Cardiac septum (tissue), 1 donor: ENCODE measurements around the gene PLCL1. TPM values are rescaled to one million over a fixed set of nuclear protein-coding genes. Genes with fewer than 3 reads are reported as not detected.

Source experiments
- DNase-seq: peaks from one replicate; pipeline ENCODE4 v3.0.0-alpha.2; 2020; ENCODE audit warnings: low spot score
- intact Hi-C: fragments of 100-400 bp; cut with DNase I; formaldehyde crosslinking; loops from one replicate; pipeline ENCODE4 v1.14.0; 2022
- total RNA-seq: library from RNA; stranded (reverse); fragmentation: NEBNext Ultra II Directional; extraction: Animal tissue kit (Norgen Biotek cat#: 25700); gene quantifications from one replicate; pipeline ENCODE4 v1.2.1, GENCODE V29; 2021
- donor health status: DM: no; HTN: no; CAD: no.

Gene PLCL1
- total RNA-seq, 1 donor from 2014 or later = 82.5 TPM

DNA sequence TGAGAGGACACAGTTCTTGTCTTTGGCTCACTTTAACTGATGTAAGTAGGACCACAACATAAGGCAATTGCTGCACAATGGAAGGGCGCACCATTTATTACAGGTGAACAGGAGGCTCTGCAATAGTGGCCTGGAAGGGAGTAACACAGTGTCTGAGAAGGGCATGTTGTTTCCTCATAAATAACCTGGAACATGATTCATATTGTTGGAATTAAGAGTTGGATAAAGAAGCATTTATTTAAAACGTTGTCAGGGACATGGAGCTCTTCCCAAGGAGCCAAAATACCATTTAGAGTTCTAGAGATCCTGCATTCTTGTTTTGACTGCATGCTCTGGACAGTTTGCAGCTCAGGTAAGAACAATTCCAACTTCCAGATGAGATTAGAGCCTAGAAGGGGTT, 110.4 kb downstream of the PLCL1 start:
- DNase-seq = no peak
- intact Hi-C loops = no loop called here

DNA sequence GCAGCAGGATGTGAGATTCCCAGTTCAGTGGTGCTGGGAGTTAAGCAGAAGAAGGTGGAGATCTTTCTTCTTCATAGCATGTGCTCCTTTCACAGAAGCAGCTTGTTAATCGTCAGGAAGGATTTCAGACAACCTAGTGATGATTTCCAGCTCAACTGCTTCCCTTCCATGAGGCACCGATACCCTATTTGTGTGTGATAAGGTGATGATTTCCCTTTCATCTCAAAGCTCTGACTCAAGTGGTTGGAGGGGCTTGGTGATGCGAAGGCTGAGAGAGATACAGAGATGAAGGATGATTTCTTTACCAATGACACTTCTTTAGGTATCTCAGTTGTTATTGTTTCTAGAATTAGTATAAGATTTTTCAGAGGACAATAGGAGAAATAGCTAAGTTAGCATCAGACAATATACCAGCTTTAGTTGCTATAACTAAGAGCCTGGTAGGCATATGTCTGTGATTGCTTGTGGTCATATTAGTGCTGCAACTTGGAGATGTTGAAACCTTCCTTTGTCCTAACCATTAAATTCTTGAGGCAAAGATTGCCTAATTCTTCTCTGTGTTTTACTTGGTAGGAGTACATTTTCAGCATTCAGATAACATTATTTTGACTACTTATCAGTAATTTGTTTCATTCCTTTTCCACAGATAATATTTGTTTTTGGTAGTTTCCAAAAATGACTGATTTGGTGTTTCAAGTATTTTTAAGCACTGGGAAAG, 111.3 kb downstream of the PLCL1 start:
- intact Hi-C loops = no loop called here
- DNase-seq = no peak

DNA sequence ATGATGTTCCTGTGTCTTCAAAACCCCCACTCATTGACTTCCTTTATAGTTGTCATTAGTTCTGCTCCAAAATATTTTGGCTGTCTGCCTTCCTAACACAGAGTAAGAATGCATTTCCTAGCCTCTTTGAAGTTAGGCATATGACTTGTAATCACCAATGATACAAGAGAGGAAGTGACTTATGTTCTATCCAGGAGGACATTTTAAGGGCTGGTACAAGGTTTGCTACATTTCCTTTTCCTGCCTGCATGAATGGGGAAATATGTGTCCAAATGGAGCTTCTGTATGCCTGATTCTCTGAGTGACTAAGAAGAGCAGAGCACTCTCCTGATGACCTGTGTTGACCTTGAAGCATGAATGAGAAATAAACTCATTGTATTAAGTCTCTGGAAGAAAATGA, 115.1 kb downstream of the PLCL1 start:
- no peak for DNase-seq
- intact Hi-C loops = no loop called here

DNA sequence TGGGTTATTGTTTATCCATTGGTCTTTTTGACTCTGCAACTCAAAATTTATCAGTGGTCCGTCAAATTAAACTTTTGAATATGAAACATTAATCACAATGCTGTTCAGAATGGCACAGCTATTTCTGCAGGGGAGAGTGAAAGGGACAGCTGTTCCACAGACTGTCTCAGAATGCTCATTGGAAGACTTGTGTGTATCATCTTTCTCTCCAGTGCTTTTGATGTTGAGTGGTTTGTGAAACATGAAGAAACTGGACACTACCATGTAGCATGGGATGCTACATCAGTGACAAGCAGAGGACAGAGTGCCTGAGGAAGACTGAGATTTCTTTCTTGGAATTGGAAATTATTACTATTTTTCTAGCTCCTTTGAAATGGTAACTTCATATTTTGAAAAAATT, 115.7 kb downstream of the PLCL1 start:
- DNase-seq = no peak
- intact Hi-C loops = no loop called here

DNA sequence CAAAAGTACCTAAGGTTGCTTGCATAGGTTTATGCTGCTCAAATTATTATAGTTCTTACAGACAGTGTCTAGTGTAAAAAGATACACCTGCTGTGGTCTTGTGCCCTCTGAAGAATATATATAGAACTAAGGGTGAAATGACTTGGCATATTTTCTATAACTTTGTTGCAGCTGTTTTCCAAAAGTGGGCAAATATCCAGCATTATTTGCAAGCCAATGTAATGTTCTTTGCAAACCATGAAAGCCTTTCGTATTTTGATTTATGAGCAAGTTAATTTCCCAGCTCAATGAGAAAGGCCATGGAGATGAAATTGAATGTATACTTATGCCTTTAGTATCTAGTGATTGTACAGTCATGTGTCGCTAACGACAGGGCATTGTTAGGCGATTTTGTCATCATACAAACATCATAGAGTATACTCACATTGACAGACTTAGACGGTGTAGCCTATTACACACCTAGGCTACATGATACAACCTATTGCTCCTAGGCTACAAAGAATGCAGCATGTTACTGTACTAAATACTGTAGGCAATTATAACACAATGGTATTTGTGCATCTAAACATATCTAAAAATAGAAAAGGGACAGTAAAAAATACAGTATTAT, 116.3 kb downstream of the PLCL1 start:
- DNase-seq = no peak
- intact Hi-C loops = no loop called here

DNA sequence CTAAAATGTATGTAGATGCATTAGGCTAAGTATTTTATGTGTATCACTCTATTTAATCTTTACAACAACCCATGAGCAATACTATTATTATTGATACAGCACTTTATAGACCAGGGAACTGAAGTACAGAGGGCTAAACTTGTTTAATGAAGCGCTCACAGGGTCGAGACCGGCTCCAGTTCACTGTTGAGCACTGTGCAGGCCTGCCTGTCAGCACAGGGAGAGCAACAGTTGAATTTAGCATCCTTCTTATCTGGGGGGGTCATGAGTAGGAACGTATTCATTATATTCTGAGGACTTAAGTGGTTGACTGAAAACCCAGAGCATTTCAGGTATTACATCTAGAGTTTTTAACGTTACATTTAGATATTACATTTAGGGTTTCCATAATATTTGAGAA, 120.1 kb downstream of the PLCL1 start:
- DNase-seq = no peak
- intact Hi-C loops = no loop called here

DNA sequence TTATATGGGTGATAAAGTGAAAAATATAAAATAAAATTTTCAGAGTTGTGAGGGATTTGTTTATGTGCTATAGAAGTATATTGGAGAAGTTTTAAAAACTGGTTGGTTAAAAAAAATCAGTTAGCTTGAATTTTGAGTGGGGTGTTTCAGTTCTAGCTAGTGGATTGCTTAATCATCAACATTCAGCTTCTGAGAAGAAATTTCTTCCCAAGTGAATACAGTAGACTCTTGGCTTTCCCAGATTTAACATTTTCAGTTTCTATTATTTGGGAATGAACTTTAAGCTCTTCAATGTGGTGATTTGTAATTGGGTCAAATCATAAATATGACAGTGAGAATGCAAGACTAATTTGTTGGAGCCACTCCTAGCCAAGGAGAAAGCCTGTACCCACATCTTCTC, 120.8 kb downstream of the PLCL1 start:
- intact Hi-C loops = no loop called here
- DNase-seq = no peak

DNA sequence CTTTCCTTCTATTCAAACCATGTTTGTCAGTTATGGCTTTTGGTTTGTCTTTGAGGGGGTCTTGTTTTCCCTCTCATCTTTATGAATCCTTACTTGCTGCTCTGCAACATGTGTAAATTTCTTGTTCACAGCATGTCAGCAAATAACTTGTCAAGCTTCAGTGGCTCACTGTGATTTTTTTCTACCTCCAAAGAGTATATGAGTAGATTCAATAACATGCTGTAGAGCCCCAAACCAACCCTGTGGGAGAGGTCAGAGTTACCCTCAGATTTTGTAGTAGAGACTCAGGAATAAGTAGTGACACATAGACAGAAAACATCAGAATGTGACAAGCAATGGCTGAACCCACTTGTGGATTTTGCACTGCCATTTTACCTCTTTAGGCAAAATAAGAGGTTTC, 121.6 kb downstream of the PLCL1 start:
- no peak for DNase-seq
- intact Hi-C loops = no loop called here

DNA sequence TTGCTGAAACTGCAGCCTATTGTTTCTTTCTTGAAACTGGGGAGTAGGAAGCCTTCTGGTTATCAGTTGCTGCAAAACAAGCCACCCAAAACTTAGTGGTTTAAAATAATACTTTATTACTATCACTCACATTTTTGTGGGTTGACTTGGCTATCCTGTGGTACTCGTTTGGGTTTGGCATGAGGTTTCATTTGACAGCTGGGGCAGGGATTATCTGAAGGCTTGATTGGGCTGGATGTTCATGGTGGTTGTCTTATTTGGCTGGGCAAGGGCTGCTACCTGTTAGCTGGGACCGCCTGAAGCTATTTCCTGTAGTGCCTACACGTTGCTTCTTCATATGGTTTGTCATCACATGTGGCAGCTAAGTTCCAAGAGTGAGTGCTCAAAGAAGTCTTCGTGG, 122.3 kb downstream of the PLCL1 start:
- intact Hi-C loops = no loop called here
- no peak for DNase-seq

DNA sequence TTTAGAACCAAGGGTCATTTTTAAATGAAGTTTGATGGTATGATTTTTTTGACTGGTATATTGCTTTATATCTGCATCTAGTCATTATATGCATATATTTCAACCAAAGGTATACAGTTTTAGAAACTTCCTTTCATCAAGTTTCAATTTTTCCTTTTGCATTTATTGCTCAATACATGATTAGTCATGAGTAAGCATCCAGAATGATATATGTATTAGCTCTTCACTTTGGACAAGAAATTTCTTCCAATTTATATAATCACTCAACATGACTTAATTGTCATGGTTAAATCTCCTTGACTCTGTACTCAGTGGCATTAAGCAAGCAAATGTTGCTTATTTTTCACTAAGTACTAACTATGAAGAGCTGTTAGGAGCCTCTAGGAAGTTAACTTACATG, 123.6 kb downstream of the PLCL1 start:
- intact Hi-C loops = no loop called here
- DNase-seq = no peak

DNA sequence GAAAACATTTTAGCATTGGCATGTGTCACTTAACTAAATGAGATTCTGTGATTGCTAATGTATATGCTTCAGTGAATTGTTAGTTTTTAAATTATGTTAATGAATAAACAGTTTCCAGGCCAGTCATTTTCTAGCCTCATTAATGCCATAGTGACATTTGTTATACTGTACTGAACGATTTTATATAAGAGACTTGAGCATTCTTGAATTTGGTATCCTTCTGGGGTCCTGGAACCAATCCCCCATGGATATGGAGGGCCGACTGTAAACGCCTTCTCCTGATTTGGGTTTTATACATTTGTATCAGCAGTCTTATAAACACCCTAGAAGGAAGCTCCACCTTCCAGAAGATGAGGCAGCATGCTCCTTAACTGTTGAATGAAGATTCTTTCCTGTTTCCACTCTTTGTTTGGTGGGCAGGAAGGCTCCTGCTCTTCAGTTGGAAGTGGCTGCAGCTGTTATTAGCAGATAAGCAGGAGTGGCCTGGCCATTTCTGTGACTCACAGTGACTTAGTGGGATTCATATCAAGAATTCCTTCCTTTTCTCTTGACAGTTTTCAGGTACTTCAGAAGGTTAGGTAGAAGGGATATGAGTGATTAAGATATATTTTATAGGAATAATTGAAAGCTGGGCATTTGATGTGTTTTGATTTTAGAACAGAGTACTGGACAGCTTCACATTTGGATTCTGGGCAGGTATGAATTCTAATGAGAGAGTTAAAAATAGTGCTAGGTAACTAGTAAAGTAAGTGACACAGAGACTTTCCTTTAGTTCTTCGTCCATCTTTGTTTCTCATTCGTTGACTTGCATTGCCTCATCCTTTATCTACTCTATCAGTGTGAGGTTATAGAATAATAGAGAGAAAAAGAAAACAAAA, 124.9 kb downstream of the PLCL1 start:
- no peak for DNase-seq
- intact Hi-C loops = no loop called here

DNA sequence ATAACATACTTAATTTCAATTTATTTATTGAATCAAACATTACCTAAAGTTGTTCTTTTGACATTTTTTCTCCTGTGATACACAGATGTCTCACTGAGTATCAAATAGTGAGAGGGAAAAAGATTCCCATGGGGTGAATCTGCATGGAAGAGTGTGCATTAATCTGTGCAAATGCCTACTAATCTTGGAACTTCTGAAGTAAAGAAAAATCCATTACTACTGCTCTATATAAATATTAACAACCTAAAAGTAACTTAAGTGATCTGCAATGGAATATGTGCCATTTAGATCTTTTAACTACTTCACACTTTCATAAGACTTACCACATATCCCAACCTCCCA, 125.5 kb downstream of the PLCL1 start:
- intact Hi-C loops = no loop called here

DNA sequence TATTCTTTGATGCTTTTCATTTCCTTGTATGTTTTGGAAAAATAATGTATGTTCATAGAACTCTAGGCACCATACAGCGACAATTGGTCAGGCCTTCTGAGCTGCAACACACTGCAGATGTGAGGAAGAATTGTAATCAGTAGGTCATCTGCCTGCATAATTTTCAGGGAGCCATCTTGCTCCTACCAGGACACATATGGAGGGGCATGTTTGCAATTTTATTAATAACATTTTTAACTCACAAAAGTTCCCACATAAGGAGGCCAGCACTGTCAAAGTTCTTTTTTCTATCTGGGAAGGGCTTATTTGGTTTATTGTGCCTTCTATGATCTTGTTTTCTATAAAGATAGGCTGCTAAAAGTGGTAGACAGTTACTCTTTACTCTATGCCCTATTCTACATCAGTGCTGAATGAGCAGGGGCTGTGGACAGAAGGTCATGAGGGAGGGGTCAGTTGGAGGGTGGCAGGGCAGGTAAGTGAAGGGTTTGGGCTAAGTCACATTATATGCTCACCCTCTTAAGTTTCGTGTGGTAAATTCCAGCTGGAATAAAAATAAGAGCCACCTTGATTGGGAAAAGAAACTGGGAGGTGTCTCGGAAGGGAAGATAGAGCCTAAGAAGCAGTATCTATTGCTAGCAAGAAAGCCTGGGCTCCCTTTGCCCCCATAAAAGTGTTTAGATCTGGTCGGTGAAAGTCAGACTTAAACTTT, 126.3 kb downstream of the PLCL1 start:
- intact Hi-C loops = no loop called here

More for the DNA sequence above, 125.5 kb downstream of the PLCL1 start:
- no peak for DNase-seq

DNA sequence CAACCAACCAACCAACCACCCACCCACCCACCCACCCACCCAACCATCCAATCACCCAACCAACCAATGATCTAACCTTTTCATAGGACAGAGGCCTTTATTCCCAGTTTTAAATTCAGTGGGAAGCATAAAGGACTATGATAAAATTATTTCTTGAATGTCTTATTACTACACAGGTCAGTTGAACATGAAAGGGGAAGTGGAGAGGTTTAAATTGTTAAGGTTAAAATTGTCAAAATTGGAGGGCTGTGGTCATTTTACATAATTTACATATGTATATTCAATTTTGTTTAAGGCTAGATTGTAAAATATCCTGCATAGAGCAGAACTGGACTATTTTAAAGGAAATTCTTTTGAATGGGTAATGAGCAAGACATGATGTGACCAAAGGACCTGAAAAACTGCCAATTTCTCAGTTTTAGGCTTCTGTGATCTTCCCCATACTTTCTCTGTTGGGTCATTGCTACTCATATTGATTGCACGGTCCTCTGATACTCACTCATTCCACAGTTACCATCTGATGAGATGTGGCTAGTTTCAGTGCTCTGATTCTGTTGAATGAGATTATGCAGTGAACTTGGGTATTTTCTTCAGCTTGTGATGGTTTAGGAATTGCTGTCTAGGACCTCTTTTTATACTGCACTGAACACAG, 127.4 kb downstream of the PLCL1 start:
- intact Hi-C loops = no loop called here
- no peak for DNase-seq

More for the DNA sequence above, 126.3 kb downstream of the PLCL1 start:
- no peak for DNase-seq

DNA sequence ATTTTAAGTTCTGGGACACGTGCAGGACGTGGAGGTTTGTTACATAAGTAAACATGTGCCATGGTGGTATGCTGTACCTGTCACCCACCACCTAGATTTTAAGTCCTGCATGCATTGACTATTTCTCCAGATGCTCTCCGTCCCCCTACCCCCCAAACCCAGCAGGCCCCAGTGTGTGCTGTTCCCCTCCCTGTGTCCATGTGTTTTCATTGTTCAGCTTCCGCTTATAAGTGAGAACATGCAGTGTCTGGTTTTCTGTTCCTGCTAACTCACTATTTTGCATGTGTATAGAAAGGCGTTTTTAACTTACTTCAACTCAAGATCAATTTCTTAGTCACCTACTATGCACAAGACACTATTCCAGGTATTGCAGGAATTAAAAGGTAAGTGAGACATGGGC, 128.0 kb downstream of the PLCL1 start:
- intact Hi-C loops = no loop called here
- DNase-seq = no peak

DNA sequence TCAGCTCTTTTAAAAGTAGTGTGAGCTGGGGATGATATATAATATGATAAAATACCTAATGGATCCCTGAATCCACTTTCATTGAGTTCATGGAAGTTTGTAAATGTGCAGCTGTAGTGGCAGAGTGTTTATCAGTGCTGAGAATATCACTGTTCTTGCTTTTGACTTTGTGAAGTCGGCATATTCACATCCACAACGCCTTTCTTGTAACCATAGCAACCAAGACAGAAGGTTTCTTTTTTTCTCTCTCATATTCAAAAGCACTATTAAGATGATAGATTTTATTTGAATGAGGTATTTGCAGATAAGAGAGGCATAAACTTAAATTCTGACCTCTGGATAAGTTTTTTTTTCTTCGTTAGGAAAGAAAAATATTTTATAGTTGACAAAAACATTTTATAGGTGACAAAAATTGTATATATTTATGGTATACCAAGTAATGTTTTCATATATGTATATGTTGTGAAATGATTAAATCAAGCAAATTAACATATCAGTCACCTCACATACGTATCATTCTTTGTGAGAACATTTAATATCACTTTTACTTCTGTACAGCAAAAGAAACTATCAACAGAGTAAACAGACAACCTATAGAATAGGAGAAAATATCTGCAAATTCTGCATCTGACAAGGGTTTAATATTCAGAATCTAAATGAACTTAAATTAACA, 130.0 kb downstream of the PLCL1 start:
- intact Hi-C loops = no loop called here
- DNase-seq = no peak

DNA sequence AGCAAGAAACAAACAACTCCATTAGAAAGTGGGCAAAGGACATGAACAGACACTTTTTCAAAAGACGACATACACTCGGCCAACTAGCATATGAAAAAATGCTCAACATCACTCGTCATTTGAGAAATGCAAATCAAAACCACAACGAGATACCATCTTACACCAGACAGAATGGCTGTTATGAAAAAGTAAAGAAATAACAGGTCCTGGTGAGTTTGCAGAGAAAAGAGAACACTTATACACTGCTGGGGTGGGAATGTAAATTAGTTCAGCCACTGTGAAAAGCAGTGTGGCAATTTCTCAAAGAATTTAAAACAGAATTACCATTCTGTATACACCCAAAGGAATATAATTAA, 130.5 kb downstream of the PLCL1 start:
- intact Hi-C loops = no loop called here
- no peak for DNase-seq

DNA sequence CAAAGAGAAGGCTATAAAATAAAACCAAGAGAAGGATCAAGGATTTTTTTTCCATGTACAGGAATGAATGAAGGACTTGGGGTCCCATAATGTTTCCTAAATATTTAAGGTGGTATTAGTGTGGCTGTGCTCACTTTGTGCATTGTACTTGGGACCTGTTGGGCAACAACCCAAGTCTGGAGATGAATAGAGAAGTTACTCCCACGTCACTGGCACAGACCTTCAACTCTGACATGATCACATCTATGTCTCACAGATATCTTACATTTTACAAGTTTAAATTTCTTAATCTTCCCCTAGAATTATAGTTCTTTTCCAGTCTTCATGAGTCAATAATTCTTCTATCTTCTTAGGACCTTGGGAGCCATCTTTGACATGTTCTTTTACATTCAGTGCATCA, 133.4 kb downstream of the PLCL1 start:
- intact Hi-C loops = no loop called here
- no peak for DNase-seq

DNA sequence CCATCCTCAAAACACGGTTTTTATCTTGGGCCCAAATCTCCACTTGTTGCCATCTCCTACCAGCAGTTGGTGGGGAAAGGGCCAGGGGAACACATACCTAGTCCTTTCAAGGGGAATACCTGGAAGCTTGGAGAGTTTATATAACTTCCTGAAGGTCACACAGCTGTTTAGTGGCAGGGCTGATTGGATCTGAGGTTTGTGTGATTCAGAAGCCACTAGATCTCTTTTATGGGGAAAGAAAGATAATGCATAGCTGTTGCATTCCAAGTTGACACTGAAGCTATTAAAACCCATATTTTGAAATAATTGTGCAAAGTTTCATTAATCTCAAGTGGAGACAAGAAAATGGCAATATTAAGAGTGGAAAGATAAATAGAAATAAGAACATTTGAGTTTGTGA, 134.2 kb downstream of the PLCL1 start:
- no peak for DNase-seq
- intact Hi-C loops = no loop called here
